Spleen (tissue), 11 donors: ENCODE measurements around the gene PLXND1. TPM values are rescaled to one million over a fixed set of nuclear protein-coding genes. Genes with fewer than 3 reads are reported as not detected.

ENCODE experiments used
- DNase-seq: peaks from one replicate; pipeline ENCODE4 v3.0.0-alpha.2; 2020
- H3K27ac ChIP-seq, 8 donors: fragments of 200-600 bp; sonication (generic) in 7 of 8; 1 replicate in 4 of 8; 2 replicates in 4 of 8; pipeline versions ENCODE4 v1.5.0 to v1.8.0; 2016 to 2021; ENCODE audit warnings: inconsistent platforms in 4 of 8, mild to moderate bottlenecking in 4 of 8, moderate library complexity in 1 of 8
- H3K27me3 ChIP-seq, 7 donors: fragments of 200-600 bp; sonication (generic) in 6 of 7; replicated peaks in 1 of 7; 1 replicate in 4 of 7; 2 replicates in 3 of 7; pipeline versions ENCODE4 v1.5.0 to v1.8.0; 2016 to 2021; ENCODE audit warnings: inconsistent platforms in 3 of 7, mild to moderate bottlenecking in 1 of 7
- H3K36me3 ChIP-seq, 6 donors: fragments of 200-600 bp; sonication (generic) in 5 of 6; 1 replicate in 4 of 6; 2 replicates in 2 of 6; pipeline versions ENCODE4 v1.5.0 to v1.8.0; 2016 to 2021; ENCODE audit warnings: inconsistent platforms in 2 of 6
- H3K4me1 ChIP-seq, 6 donors: fragments of 200-600 bp; sonication (generic) in 5 of 6; 1 replicate in 3 of 6; 2 replicates in 3 of 6; pipeline versions ENCODE4 v1.5.0 to v1.8.0; 2016 to 2021; ENCODE audit warnings: inconsistent platforms in 3 of 6
- H3K4me3 ChIP-seq, 8 donors: fragments of 200-600 bp; sonication (generic) in 7 of 8; 1 replicate in 4 of 8; 2 replicates in 4 of 8; pipeline versions ENCODE4 v1.5.0 to v1.8.0; 2016 to 2021; ENCODE audit warnings: inconsistent platforms in 4 of 8, mild to moderate bottlenecking in 4 of 8, moderate library complexity in 2 of 8
- H3K9me3 ChIP-seq, 8 donors: fragments of 200-600 bp; sonication (generic) in 7 of 8; 1 replicate in 4 of 8; 2 replicates in 4 of 8; pipeline versions ENCODE4 v1.5.0 to v1.8.0; 2016 to 2021; ENCODE audit warnings: inconsistent platforms in 4 of 8
- POLR2A ChIP-seq, 3 donors: fragments of 450-650 bp; IDR thresholded peaks; one replicate each; pipeline ENCODE4 v1.5.1; 2017; ENCODE audit warnings: antibody characterized with exemption in 3 of 3, mild to moderate bottlenecking in 1 of 3
- POLR2AphosphoS5 ChIP-seq, 3 donors: sonication (generic); formaldehyde crosslinking; IDR thresholded peaks; one replicate each; pipeline ENCODE4 v1.5.1; 2017; ENCODE audit warnings: antibody characterized with exemption in 3 of 3
- WGBS, 5 donors: extraction: QIAGEN DNeasy Blood & Tissue Kit in 3 of 5; methylation state at CpG; one replicate each; pipeline versions ENCODE4 v1.1.5 to v1.1.7; 2013 to 2018; 5-methylcytosine and 5-hydroxymethylcytosine counted together
- intact Hi-C: fragments of 100-400 bp; cut with DNase I; formaldehyde crosslinking; loops from one replicate; pipeline ENCODE4 v1.15.0; 2023; ENCODE audit warnings: low total_unique reads
- polyA plus RNA-seq, 3 donors: library from polyadenylated mRNA; stranded (reverse); fragments of 200-250 nt; gene quantifications; one replicate each; pipeline ENCODE4 v1.2.1, GENCODE V29; 2013
- total RNA-seq, 7 donors: library from RNA; depleted of rRNA in 3 of 7; stranded (reverse); fragments of >200 nt in 3 of 7; fragmentation: NEBNext Ultra II Directional in 4 of 7; extraction: Animal tissue kit (Norgen Biotek cat#: 25700) in 4 of 7; gene quantifications; one replicate each; pipeline versions ENCODE4 v1.1.0 to v1.2.1, GENCODE V29; 2016 to 2021
- TF ChIP-seq, protein P1 (sequence below), 11 experiments: fragments of 200-600 bp in 7 of 11; fragments of 450-650 bp in 4 of 11; sonication (generic) in 4 of 11; IDR thresholded peaks in 8 of 11; conservative IDR thresholded peaks in 3 of 11; 1 replicate in 7 of 11; 2 replicates in 4 of 11; pipeline versions ENCODE4 v1.4.0 to v1.8.0; 2016 to 2021; ENCODE audit warnings: antibody characterized with exemption in 11 of 11, inconsistent platforms in 4 of 11, mild to moderate bottlenecking in 1 of 11
- donor health status: healthy with polysubstance abuse.
- donor health status: DM: no; HTN: no; CAD: no; lungs with moderate emphysema.
- donor health status: DM: no; HTN: no; CAD: no.
- donor health status: Bipolar disorder and iron deficiency.
- donor health status: healthy.
- donor health status: DM: no; HTN: no; CAD: no.
- donor health status: DM: yes; HTN: yes; CAD: no.

Gene PLXND1
- total and polyA plus RNA-seq, 10 donors, result 44.4 to 238 (median 164) TPM

- H3K36me3 ChIP-seq, result no peaks in the 10 kb centered on the region
- peak overlapping the region in 3 of 8 donors; percentile 2 to 90 (median 40) for H3K27ac ChIP-seq
- intact Hi-C loops, result no loop called here
- 43 to 64% (median 50%) methylated on average over 10 of the region's 10 CpGs for WGBS, 5 donors
- H3K9me3 ChIP-seq, result no peaks in the 10 kb centered on the region
- TF ChIP-seq, protein P1, sequence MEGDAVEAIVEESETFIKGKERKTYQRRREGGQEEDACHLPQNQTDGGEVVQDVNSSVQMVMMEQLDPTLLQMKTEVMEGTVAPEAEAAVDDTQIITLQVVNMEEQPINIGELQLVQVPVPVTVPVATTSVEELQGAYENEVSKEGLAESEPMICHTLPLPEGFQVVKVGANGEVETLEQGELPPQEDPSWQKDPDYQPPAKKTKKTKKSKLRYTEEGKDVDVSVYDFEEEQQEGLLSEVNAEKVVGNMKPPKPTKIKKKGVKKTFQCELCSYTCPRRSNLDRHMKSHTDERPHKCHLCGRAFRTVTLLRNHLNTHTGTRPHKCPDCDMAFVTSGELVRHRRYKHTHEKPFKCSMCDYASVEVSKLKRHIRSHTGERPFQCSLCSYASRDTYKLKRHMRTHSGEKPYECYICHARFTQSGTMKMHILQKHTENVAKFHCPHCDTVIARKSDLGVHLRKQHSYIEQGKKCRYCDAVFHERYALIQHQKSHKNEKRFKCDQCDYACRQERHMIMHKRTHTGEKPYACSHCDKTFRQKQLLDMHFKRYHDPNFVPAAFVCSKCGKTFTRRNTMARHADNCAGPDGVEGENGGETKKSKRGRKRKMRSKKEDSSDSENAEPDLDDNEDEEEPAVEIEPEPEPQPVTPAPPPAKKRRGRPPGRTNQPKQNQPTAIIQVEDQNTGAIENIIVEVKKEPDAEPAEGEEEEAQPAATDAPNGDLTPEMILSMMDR (IDR thresholded peaks at IDR 0.05 in 8 of 11, conservative IDR thresholded peaks at IDR 0.05 in 3 of 11), result no peak
- TF ChIP-seq POLR2AphosphoS5 (IDR thresholded peaks at IDR 0.05) (no peak), POLR2A (IDR thresholded peaks at IDR 0.05) (no peak)
- H3K27me3 ChIP-seq, result peaks cover 0 to 43% (median 10%) of the 10 kb centered on the region in 7 donors
- H3K4me3 ChIP-seq, result no peak overlapping the region
- DNase-seq, result no peak
- H3K4me1 ChIP-seq, result peaks cover 21 to 85% (median 62%) of the 10 kb centered on the region in 6 donors
Observed at GRCh38 chr3:129610276-129610675, 3.8 kb upstream of the PLXND1 start.

GRCh38 chr3:129609591-129610182 lies 3.2 kb upstream of the PLXND1 start:
- peaks cover 0 to 49% (median 10%) of the 10 kb centered on the region in 7 donors for H3K27me3 ChIP-seq
- H3K4me3 ChIP-seq, result no peak overlapping the region
- DNase-seq, result no peak
- TF ChIP-seq, protein P1 (IDR thresholded peaks at IDR 0.05 in 8 of 11, conservative IDR thresholded peaks at IDR 0.05 in 3 of 11), result no peak
- H3K9me3 ChIP-seq, result no peaks in the 10 kb centered on the region
- WGBS, 5 donors, result 60 to 68% (median 66%) methylated on average over 3 of the region's 3 CpGs
- intact Hi-C loops, result no loop called here
- peak overlapping the region in 5 of 8 donors; percentile 2 to 90 (median 40) for H3K27ac ChIP-seq
- peaks cover 18 to 83% (median 61%) of the 10 kb centered on the region in 6 donors for H3K4me1 ChIP-seq
- no peaks in the 10 kb centered on the region for H3K36me3 ChIP-seq

GRCh38 chr3:129608936-129609590 lies 2.6 kb upstream of the PLXND1 start:
- no peak overlapping the region for H3K4me3 ChIP-seq
- peaks cover 18 to 83% (median 65%) of the 10 kb centered on the region in 6 donors for H3K4me1 ChIP-seq
- intact Hi-C loops, result no loop called here
- H3K27ac ChIP-seq, result peak overlapping the region in 6 of 8 donors; percentile 22 to 93 (median 88)
- TF ChIP-seq POLR2A (IDR thresholded peaks at IDR 0.05) (no peak), POLR2AphosphoS5 (IDR thresholded peaks at IDR 0.05) (no peak)
- TF ChIP-seq, protein P1 (IDR thresholded peaks at IDR 0.05 in 8 of 11, conservative IDR thresholded peaks at IDR 0.05 in 3 of 11), result no peak
- DNase-seq, result no peak
- peaks cover 0 to 53% (median 10%) of the 10 kb centered on the region in 7 donors for H3K27me3 ChIP-seq
- no peaks in the 10 kb centered on the region for H3K36me3 ChIP-seq
- H3K9me3 ChIP-seq, result no peaks in the 10 kb centered on the region
- 62 to 86% (median 84%) methylated on average over 4 of the region's 4 CpGs for WGBS, 5 donors
